ENCODE data around the gene RD3L.

Gene RD3L

GRCh38 chr14:103890821-103891666, 51.3 kb downstream of the RD3L start:
- H3K4me3 ChIP-seq (ENCODE audit: low read depth, low read length): no peak overlapping the region
- TF ChIP-seq CTCF (IDR thresholded peaks at IDR 0.05; ENCODE audit: insufficient read depth, low read depth, low read length, missing control alignments): no peak
- no peak for DNase-seq (ENCODE audit: low read depth)
